B cell (primary cell): ENCODE measurements around the gene PPP1R15A. TPM values are rescaled to one million over a fixed set of nuclear protein-coding genes. Genes with fewer than 3 reads are reported as not detected.

Source experiments
- ATAC-seq: fragments of 200-7000 bp; cut with Tn5 transposase; one replicate; pipeline ENCODE4 v1.10.0; 2021; ENCODE audit warnings: low read depth, mild to moderate bottlenecking, moderate number of reproducible peaks, moderate library complexity
- CTCF ChIA-PET: fragments of 350-600 bp; sonication (Branson Sonifier 250); formaldehyde crosslinking; loops from one replicate; lab custom pipeline; 2021; ENCODE audit warnings: antibody characterized with exemption, inconsistent platforms; lab: Charles Lee
- POLR2A ChIA-PET: fragments of 350-600 bp; sonication (Branson Sonifier 250); formaldehyde crosslinking; loops from one replicate; lab custom pipeline; 2021; ENCODE audit warnings: antibody characterized with exemption; lab: Charles Lee
- DNase-seq: peaks from one replicate; pipeline ENCODE4 v3.0.0; 2013
- H2AFZ ChIP-seq: 2 replicates; pipeline ENCODE4 v1.6.1; 2012; ENCODE audit warnings: mild to moderate bottlenecking, low read depth, low read length; ENCODE audit not compliant: insufficient read depth, poor library complexity, severe bottlenecking
- H3K27ac ChIP-seq, 2 donors: 1 replicate in 1 of 2; 2 replicates in 1 of 2; pipeline ENCODE4 v1.5.1; 2012 to 2013; ENCODE audit warnings: low read length in 2 of 2, mild to moderate bottlenecking in 2 of 2, moderate library complexity in 1 of 2
- H3K27me3 ChIP-seq, 4 experiments: fragments of 200-600 bp in 1 of 4; sonication (generic) in 1 of 4; replicated peaks in 1 of 4; 1 replicate in 2 of 4; 2 replicates in 2 of 4; pipeline versions ENCODE4 v1.6.1 to v1.7.0; 2013 to 2016; ENCODE audit warnings: low read length in 3 of 4, mild to moderate bottlenecking in 2 of 4, mixed read lengths in 1 of 4, moderate library complexity in 1 of 4; ENCODE audit not compliant: insufficient read depth in 4 of 4, control insufficient read depth in 3 of 4; ENCODE audit errors: control extremely low read depth in 1 of 4
- H3K36me3 ChIP-seq, 2 experiments: replicated peaks in 1 of 2; 1 replicate in 1 of 2; 2 replicates in 1 of 2; pipeline versions ENCODE4 v1.6.1 to v1.7.1; 2013; ENCODE audit warnings: low read length in 1 of 2; ENCODE audit not compliant: insufficient read depth in 2 of 2, control insufficient read depth in 1 of 2; ENCODE audit errors: control extremely low read depth in 1 of 2, extremely low read depth in 1 of 2
- H3K4me1 ChIP-seq, 2 donors: fragments of 200-600 bp in 1 of 2; sonication (generic) in 1 of 2; 1 replicate in 1 of 2; 2 replicates in 1 of 2; pipeline versions ENCODE4 v1.5.1 to v1.6.1; 2013 to 2017; ENCODE audit warnings: low read length in 2 of 2; ENCODE audit not compliant: control insufficient read depth in 2 of 2, insufficient read depth in 2 of 2
- H3K4me2 ChIP-seq: replicated peaks from 2 replicates; pipeline ENCODE3; 2012; ENCODE audit warnings: mild to moderate bottlenecking, low read depth, low read length; ENCODE audit not compliant: poor library complexity, severe bottlenecking
- H3K4me3 ChIP-seq, 5 experiments: fragments of 200-600 bp in 1 of 5; sonication (generic) in 1 of 5; 1 replicate in 3 of 5; 2 replicates in 2 of 5; pipeline versions ENCODE4 v1.5.1 to v1.7.0; 2011 to 2016; ENCODE audit warnings: low read length in 4 of 5, mild to moderate bottlenecking in 4 of 5, low read depth in 2 of 5, control low read depth in 1 of 5, moderate library complexity in 1 of 5; ENCODE audit not compliant: insufficient read depth in 1 of 5; ENCODE audit errors: control extremely low read depth in 1 of 5, extremely low read depth in 1 of 5
- H3K79me2 ChIP-seq: fragments of 200-600 bp; sonication (generic); one replicate; pipeline ENCODE4 v1.6.0; 2016; ENCODE audit warnings: low read length; ENCODE audit not compliant: control insufficient read depth, insufficient read depth
- H3K9ac ChIP-seq: fragments of 200-600 bp; sonication (generic); 2 replicates; pipeline ENCODE4 v1.6.1; 2017; ENCODE audit warnings: mild to moderate bottlenecking, low read length, moderate library complexity
- H3K9me3 ChIP-seq, 3 donors: one replicate each; pipeline versions ENCODE4 v1.6.1 to v1.7.1; 2013; ENCODE audit warnings: low read length in 2 of 3; ENCODE audit not compliant: control insufficient read depth in 2 of 3, insufficient read depth in 1 of 3; ENCODE audit errors: control extremely low read depth in 1 of 3
- H4K20me1 ChIP-seq: 2 replicates; pipeline ENCODE4 v1.6.0; 2012; ENCODE audit warnings: mild to moderate bottlenecking, low read length; ENCODE audit not compliant: insufficient read depth, control insufficient read depth, poor library complexity, severe bottlenecking
- H3K27ac Mint-ChIP-seq: one replicate; pipeline ENCODE4 v1.8.0; 2021; ENCODE audit warnings: mixed read lengths
- H3K27me3 Mint-ChIP-seq: one replicate; pipeline ENCODE4 v1.8.0; 2021; ENCODE audit warnings: mixed read lengths
- H3K4me1 Mint-ChIP-seq: one replicate; pipeline ENCODE4 v1.8.0; 2021; ENCODE audit warnings: mixed read lengths
- H3K4me3 Mint-ChIP-seq: one replicate; pipeline ENCODE4 v1.8.0; 2021; ENCODE audit warnings: mixed read lengths
- H3K9me3 Mint-ChIP-seq: one replicate; pipeline ENCODE4 v1.8.0; 2022; ENCODE audit warnings: mixed read lengths; ENCODE audit not compliant: insufficient read depth
- EZH2 ChIP-seq: IDR thresholded peaks from 2 replicates; pipeline ENCODE4 v1.6.1; 2012; ENCODE audit warnings: borderline replicate concordance, low read depth, mild to moderate bottlenecking, moderate library complexity, low read length; ENCODE audit not compliant: insufficient read depth, poor library complexity, severe bottlenecking
- WGBS: methylation state at CpG from one replicate; pipeline ENCODE4 v1.1.5; 2013; ENCODE audit warnings: missing lambda C conversion rate; ENCODE audit not compliant: insufficient coverage; 5-methylcytosine and 5-hydroxymethylcytosine counted together
- intact Hi-C: fragments of 100-400 bp; cut with micrococcal nuclease; formaldehyde crosslinking; loops from one replicate; pipeline ENCODE4 v1.10.0; 2022
- polyA plus RNA-seq: library from polyadenylated mRNA; depleted of rRNA; stranded (reverse); fragments of >200 nt; gene quantifications from 2 replicates; pipeline ENCODE4 v1.2.3, GENCODE V29; 2012
- total RNA-seq, 2 donors: library from RNA; stranded (reverse); fragments of 120-200 nt in 1 of 2; gene quantifications; 1 replicate in 1 of 2; 2 replicates in 1 of 2; pipeline versions ENCODE4 v1.2.3 to v1.2.4, GENCODE V29; 2013 to 2022
- TF ChIP-seq, protein P1 (sequence below): fragments of 200-600 bp; IDR thresholded peaks from one replicate; pipeline ENCODE4 v1.8.0; 2022; ENCODE audit warnings: antibody characterized with exemption, mild to moderate bottlenecking

Gene PPP1R15A
- total and polyA plus RNA-seq, 2 donors (not counting 1 experiment from before 2014, with no cell fraction given) = 122 to 1,029 TPM

DNA sequence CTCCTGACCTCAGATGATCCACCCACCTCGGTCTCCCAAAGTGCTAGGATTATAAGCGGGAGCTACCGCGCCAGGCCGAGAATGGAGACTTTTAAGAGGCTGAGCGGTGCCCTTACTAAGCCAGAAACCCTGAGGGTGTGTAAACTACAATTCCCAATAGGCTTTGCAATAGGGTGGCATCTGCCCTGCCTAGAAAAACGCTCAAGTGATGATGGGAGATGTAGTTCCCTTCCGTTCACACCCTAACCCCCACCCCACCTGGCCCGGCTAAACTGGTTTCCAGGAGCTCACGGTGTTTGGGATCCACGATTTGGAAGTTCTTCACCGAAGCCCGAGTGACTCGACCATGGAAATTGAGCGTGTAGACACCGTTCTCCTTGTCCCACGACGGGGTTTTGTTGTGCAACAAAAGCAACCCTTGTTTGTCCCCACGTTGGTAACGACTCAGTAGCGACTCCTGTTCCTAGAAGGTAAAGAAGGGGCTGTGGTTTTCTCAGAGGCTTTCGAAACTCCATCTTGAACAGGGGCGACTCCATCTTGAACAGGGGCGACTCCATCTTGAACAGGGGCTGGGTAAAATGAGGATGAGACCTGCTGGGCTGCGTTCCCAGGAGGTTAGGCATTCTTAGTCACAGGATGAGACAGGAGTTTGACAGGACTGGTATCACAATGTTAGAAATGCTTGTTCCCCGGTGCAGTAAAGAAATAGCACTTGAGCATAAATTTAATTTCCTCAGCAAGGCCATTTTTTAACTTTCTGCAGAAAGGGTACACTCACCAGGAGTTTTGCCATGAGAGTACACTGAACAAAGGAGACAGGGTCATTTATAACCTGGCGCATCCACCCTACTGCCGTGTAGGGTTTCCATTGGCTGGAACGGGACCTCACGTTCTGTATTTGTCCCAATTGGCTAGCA lies 9.8 kb downstream of the PPP1R15A start:
- no peak overlapping the region for H3K4me2 ChIP-seq
- H3K79me2 ChIP-seq = peaks cover 11% of the 10 kb centered on the region
- peaks cover 13% of the 10 kb centered on the region for H4K20me1 ChIP-seq
- H3K4me3 Mint-ChIP-seq = no peak overlapping the region
- H3K27ac ChIP-seq = no peak overlapping the region
- no peak overlapping the region for H3K27ac Mint-ChIP-seq
- no peaks in the 10 kb centered on the region for H3K27me3 Mint-ChIP-seq
- peaks cover 0 to 15% of the 10 kb centered on the region in 2 experiments for H3K36me3 ChIP-seq
- peaks cover 17% of the 10 kb centered on the region for H3K4me1 Mint-ChIP-seq
- POLR2A ChIA-PET = interaction anchor here (1.2 kb wide), 1 partner anchor 86 kb away, joined by 3 read pairs; no protein-coding TSS in a partner anchor
- DNase-seq = peak; percentile 61
- WGBS = 95% methylated on average over 23 of the region's 30 CpGs
- CTCF ChIA-PET = no interaction called here
- no peak overlapping the region for H2AFZ ChIP-seq
- intact Hi-C loops = no loop called here
- H3K9ac ChIP-seq = no peak overlapping the region
- no peaks in the 10 kb centered on the region for H3K27me3 ChIP-seq
- H3K4me3 ChIP-seq = no peak overlapping the region
- no peaks in the 10 kb centered on the region for H3K9me3 Mint-ChIP-seq
- peaks cover 0 to 3% (median 0%) of the 10 kb centered on the region in 3 donors for H3K9me3 ChIP-seq
- ATAC-seq = peak; percentile 54
- peaks cover 0 to 18% of the 10 kb centered on the region in 2 donors for H3K4me1 ChIP-seq
- TF ChIP-seq, protein P1, sequence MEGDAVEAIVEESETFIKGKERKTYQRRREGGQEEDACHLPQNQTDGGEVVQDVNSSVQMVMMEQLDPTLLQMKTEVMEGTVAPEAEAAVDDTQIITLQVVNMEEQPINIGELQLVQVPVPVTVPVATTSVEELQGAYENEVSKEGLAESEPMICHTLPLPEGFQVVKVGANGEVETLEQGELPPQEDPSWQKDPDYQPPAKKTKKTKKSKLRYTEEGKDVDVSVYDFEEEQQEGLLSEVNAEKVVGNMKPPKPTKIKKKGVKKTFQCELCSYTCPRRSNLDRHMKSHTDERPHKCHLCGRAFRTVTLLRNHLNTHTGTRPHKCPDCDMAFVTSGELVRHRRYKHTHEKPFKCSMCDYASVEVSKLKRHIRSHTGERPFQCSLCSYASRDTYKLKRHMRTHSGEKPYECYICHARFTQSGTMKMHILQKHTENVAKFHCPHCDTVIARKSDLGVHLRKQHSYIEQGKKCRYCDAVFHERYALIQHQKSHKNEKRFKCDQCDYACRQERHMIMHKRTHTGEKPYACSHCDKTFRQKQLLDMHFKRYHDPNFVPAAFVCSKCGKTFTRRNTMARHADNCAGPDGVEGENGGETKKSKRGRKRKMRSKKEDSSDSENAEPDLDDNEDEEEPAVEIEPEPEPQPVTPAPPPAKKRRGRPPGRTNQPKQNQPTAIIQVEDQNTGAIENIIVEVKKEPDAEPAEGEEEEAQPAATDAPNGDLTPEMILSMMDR = no peak

DNA sequence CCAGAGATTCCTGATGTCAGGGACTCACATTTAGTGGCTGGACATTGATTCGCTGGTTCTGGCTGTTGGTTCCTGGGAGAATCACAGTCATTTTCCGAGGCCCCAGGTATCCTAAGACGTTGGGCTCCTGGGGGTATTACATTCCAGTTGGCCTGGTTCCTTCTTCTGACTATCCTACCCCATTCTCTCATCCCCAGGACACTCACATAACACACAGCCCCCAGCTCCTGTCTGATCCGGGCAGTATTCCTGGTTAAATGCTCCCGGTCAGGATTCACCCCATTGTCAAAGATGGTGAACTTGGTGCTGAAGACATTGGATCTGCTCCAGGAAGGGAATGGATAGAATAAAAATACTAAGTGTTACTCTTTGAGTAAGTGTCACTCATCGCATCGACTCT lies 11.5 kb downstream of the PPP1R15A start:
- Histone ChIP-seq H3K36me3 (peaks cover 0 to 4% of the 10 kb centered on the region in 2 experiments), H3K4me2 (no peak overlapping the region), H3K4me1 (peaks cover 0 to 14% of the 10 kb centered on the region in 2 donors), H3K9ac (no peak overlapping the region), H3K27ac (no peak overlapping the region), H4K20me1 (peaks cover 6% of the 10 kb centered on the region), H2AFZ (no peak overlapping the region), H3K27me3 (no peaks in the 10 kb centered on the region), H3K9me3 (peaks cover 0 to 3% (median 0%) of the 10 kb centered on the region in 3 donors), H3K79me2 (peaks cover under 1% of the 10 kb centered on the region), H3K4me3 (no peak overlapping the region)
- ATAC-seq (no peak), DNase-seq (no peak)
- no peaks in the 10 kb centered on the region for H3K9me3 Mint-ChIP-seq
- POLR2A ChIA-PET = no interaction called here
- H3K4me3 Mint-ChIP-seq = no peak overlapping the region
- 100% methylated on average over 2 of the region's 7 CpGs for WGBS
- H3K27ac Mint-ChIP-seq = no peak overlapping the region
- peaks cover 9% of the 10 kb centered on the region for H3K4me1 Mint-ChIP-seq
- intact Hi-C loops = no loop called here
- TF ChIP-seq, protein P1 = no peak
- no peak for TF ChIP-seq EZH2
- H3K27me3 Mint-ChIP-seq = no peaks in the 10 kb centered on the region
- CTCF ChIA-PET = no interaction called here
